ENCODE data around the gene PFKM.
A peak's percentile ranks its signal among the peaks of the same experiment; 100 is the strongest.

The PFKM gene

DNA sequence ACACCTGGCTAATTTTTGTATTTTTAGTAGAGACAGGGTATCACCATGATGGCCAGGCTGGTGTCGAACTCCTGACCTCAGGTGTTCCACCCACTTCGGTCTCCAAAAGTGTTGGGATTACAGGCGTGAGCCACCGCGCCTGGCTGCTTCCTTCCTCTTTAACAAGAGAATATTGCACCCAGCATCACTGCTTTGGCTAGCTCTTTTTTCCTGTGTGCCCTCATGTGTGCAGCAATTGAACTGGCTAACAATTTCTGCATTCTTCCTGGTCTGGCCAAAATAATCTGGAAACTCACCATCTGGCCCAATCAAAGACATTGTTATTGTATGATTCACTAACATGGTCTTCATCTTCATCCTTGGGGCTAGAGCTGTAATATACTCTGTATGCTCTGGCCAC is 40.9 kb downstream of the PFKM start:
- no peak for DNase-seq

DNA sequence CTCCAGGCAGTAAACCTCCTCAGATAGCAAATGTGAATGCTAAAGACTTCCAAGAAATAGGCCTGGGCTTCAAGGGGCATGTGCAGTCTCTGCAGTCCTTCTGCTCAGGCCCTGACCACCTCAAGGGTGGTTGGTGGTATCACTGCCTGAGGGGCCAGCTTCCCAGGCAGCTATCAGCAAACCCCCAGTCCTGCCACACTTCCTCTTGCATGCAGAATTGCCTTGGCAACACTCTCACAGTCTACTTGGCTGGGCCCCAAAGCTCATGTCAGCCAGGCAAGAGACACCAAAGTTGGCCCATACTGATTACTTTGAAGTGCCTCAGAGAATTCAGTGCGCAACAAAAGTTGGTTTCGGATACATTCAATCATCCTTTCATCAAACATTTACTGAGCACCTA is 41.6 kb downstream of the PFKM start:
- DNase-seq = no peak

DNA sequence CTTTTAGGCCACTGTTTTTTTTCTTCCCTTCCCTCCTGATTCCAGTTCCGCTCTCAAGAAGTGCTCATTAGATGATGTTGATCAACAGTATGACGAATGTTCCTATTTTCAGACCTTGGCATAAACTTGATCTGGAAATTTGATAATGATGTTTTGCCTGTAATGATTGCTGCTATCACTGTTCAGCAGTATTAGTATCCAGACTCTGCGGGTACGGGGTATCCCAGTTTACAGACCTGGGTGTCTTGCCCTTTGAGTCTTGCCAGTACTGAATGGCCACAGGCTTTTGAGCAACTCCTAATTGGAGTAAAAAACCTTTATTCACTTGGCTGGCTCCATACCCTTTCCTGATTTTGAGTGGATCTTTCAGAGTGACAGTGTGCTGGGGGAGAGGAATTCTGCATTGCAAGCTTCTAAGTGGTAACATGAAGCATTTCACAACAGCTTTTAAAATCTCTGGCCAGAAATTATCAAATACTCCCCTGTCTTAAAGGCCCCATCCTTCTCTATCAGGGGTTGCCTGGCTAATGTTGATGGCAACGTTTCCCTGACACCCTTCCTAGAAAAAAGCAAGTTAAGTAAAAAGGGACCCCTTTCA is 44.1 kb downstream of the PFKM start:
- DNase-seq = no peak

DNA sequence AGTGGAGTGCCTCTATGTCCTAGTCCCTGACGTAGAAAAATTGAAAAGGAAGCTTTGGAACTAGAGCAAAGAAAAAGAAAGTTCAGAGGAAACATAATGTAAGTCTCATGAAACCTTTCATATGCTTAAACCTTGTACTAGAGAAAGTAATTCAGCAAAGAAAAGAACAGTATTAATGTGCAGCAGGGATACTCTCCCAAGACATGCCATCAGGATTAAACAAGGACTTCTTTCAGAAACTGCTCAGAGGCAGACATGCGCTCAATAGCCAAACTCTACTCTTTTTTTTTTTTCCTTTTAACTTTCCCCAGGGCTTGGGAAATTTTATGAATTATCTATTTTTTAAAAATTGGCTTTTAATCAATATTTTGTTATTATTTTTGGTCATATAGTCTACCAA is 45.3 kb downstream of the PFKM start:
- DNase-seq = no peak

DNA sequence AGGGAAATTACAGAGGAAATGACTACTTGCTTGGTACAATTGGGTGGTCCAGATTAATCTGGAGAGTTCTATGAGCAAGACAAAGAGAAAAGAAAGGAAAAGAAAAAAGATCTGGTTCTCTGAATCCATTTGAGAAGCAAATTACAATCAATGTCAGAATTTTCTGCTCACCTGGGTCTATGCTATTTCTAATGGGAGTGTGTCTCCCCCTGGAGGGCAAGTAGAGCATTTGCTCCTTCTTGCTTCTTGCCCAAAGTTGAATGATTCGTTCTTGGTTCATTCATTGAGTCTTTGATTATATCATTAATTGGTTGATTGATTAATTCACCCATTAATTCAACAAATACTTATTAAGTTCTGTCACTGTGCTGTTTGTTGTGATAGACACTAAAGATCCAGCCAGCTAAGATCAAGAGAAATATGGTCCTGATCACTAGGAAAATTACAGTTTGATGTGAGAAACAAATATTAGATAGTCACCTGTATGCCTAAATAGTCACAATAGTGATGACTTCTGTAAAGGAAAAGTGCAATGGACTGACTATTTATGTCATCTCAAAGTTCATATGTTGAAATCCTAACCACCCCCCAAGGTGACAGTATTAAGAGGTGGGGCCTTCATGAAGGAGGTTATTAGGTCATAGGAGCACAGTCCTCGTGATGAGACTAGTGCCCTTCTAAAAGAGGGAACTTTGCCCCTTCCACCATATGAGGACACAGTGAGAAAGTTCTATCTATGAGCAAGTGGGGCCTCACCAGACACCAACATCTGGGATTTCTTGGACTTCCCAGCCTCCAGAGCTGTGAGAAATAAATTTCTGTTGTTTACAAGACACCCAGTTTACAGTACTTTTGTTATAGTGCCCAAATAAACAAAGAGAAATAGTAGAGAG is 46.2 kb downstream of the PFKM start:
- peak; percentile 42 for DNase-seq

DNA sequence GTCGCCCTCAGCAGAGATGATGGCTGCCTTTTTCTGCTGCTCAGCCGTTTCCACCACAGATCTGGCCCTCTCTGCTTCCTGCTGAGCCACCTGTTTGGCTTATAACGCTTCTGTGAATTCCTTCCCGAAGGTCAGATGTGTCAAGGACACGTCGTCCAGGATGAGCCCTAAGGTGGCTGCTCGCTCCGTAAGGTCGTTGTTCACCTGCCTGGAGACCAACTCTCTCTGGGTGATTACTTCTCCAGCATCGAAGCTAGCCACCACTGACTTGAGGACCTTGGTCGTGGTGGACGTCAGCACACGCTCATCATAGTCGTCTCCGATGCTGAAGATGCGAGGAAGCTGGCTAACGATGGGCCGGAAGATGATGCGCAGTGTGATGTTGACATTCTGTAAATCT is 49.8 kb downstream of the PFKM start:
- no peak for DNase-seq

DNA sequence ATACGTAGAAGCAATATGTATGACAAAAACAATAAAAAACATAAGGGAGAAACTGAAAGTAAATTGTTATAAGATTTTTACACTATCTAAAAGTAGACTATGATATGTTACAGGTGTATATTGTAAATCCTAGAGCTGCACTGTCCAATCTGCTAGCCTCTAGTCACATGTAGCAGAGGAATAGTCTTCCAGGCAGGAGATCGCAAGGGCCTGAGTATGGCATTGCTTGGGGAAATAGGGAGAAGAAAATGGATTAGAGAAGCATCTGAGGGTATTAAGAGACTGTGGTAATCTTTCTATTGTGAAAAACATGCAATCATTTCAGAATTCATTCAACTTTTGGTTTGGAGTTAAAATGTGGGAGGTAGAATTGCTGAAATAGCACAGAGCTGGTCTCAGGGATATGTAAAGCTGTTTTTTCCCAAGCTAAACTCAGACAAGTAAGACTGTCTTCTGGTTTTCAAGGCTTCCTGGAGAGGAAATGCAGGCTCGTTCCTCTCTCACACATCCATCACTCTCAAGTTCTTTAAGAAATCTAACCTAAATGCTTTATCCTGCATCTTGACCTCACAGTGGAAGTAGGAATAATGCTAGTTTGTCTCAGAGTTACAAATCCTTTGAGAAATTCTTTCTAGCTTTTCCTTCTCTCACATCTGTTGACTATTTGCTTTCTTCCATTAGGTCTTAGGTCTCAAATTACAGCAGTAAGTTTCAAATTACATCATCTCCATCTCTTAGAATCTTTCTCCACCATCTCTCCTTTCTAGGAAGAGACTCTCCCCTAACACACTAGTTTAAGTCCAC is 56.7 kb downstream of the PFKM start:
- DNase-seq = no peak

DNA sequence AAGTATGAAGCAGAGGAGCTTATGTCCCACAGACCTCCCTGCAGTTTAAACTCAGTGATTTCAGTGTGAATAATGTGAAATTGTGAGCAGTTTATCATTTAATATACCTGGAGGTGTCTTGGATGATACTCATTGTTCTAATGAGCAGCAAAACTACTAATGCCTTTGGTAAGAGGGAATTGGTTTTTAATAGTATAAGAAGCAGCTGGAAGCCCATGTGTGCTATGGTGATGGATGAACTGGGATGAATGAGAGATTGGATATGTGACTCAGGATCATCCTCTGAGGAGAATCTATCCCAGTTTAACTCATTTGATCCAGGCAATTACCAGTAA is 57.2 kb downstream of the PFKM start:
- DNase-seq = no peak

DNA sequence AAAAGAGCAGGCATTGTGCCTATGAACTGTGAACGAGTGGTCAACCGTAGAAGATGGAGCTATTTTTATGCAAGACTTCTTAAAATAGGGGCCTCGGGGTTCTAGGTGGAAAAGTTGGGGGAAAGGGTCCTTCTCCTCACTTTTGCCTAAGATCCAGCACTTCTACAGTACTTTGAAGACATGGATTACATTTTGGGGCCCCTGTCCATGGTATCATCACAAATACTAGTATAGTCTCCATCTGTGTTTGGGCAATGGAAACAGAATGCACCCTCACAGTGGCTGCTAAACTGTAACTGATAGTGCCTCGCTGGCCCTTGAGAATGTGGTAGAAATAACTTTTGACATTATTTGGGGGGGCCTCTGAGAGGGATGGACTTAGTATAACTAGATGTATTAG is 58.8 kb downstream of the PFKM start:
- DNase-seq = no peak

DNA sequence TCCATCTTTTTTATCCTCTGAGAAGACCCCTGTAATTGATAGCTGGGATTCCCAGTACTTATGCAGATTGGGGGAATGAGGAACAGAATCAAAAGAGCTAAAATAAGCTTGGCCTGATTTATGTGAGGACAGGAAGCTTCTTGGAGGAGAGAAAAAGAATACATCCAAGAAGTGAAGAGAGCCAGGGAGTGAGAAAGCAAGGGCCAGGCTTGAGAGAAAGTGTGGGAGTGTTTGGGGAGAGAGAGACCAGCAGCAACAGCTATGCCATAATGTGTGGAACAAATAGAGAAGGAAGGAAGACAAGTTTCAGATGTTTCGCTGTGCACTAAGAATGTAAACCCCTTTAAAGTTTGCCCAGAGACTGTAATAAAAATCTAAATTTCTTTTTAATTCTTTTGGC is 60.3 kb downstream of the PFKM start:
- no peak for DNase-seq

DNA sequence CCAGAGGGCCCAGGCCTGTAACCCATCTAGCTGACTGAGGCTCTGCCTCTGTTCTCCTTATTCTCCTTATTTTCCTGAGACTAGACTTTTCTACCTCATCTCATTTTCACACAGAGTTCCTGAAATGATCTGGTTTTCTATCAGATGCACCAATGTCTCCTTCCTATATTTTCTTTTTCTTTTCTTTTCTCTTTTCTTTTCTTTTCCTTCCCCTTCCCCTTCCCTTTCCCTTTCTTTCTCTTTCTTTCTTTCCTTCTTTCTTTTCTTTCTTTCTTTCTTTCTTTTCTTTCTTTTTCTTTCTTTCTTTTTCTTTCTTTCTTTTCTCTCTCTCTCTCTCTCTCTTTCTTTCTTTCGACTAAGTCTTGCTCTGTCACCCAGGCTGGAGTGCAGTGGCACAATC is 61.3 kb downstream of the PFKM start:
- no peak for DNase-seq

DNA sequence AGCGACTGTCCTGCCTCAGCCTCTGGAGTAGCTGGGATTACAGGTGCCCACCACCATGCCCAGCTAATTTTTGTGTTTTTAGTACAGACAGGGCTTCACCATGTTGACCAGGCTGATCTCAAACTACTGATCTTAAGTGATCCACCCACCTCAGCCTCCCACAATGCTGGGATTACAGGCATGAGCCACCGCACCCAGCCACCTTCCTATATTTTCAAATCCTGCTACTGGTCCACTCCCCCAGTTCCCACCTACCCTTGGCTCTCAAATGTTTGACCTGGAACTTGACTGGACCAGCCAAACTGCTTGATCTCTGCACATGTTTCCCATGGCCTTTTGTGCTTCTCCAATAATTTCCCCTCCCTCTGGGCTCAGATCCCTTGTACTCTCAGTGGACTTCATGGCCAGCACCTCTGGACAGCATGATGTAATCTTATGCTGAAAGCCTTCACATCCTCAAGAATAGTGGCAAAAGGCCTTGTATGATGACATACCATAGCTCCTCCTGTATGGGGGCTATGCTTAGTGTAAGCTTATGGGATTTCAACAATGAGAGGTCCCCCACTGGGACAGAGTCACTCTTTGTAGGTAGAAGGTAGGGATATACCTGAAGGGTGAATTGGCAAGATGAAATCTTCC is 61.8 kb downstream of the PFKM start:
- no peak for DNase-seq

DNA sequence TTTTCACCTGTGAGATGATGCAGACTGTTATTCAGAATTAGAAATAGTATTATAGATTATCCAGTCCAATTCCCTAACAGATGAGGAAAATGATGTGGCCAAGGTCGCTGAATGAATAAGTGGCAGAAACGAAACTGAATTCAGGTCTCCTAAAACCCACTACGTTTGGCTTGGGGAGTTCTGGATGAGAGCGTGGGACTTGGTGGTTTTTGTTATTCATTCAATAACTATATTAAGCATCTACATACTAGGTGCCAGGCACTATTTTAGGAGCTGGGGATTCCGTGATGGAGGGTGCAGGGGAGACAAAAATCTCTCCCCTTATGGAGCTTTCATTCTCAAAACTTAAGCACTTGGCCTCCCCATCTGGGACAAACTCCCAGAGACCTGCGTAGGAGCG is 63.5 kb downstream of the PFKM start:
- DNase-seq = no peak

DNA sequence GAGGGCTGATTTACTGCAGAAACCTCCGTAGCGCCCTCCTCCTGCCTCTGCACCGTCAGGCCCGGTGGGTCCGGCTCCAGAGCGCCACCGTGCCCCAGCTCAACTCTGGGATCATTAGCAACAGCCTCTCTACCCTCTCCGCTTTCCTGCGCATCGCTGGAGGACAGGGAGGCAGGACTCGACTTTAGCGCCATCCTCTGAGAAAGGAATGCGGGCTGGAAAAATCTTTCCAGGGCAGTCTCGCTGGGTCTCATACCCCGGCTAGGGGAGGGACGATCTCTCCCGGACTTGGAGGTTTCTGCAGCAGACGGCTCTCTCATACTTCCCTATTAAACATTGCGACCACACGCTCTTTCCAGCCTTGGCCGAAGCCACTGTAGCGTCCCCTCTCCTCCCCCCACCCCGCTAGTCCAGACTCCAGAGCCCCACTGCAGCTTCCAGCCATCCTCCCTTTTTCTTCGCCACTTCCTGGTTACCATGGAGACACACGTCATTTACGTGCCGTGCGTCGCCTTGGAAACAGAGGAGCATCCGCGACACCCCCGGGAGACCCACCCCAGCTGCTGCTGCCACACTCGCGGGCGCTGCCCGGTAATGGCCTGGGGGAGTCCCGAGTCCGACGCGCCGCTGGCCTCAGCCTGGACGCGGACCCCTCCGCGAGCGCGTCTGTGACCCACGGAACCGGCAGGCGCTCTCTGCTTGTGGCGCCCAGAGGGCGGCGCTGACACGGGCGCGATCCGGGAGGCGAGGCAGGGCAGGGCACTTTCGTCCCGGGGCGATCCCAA is 64.1 kb downstream of the PFKM start, which contains the start of gene CCDC184:
TSS of gene CCDC184 (plus strand) at position 554 of the 785 bp plus-strand sequence. CDS start 479 bp downstream, outside the sequence.
- DNase-seq = peak; percentile 37

DNA sequence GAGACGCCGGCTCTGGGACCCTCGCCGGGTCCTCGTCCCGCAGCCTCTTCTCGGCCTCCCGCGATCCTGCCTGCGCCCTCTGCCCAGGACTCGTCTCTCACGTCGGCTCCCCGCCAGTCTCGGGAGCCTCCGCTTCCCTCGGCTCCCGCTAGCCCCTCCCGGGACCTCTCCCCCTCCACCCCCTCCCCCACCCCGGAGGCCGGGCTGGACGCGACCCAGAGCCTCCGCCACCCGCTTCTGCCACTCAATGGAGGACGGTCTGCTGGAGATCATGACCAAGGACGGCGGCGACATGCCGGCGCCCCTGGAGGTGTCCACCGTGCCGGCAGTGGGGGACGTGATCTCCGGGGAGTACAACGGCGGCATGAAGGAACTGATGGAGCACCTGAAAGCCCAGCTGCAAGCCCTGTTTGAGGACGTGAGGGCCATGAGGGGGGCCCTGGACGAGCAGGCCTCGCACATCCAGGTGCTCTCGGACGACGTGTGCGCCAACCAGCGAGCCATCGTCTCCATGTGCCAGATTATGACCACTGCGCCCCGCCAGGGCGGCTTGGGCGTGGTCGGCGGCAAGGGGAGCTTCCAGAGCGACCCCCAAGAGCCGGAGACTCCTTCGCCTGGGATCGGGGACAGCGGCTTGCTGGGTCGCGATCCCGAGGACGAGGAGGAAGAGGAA is 64.8 kb downstream of the PFKM start:
- no peak for DNase-seq

DNA sequence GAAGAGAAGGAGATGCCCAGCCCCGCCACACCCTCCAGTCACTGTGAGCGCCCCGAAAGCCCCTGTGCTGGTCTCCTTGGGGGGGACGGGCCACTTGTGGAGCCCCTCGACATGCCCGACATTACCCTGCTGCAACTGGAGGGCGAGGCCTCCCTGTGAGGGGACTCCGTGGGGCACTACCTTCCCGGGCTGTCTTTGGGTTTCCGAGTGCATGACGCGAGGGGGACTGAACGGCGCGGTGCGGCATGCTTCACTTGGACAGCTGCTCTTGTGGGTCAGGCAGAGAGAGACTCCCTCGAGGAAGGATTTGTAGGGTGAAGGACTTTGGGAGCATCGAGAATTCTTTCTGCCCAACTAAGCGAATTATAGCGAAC is 65.4 kb downstream of the PFKM start:
- DNase-seq = no peak

DNA sequence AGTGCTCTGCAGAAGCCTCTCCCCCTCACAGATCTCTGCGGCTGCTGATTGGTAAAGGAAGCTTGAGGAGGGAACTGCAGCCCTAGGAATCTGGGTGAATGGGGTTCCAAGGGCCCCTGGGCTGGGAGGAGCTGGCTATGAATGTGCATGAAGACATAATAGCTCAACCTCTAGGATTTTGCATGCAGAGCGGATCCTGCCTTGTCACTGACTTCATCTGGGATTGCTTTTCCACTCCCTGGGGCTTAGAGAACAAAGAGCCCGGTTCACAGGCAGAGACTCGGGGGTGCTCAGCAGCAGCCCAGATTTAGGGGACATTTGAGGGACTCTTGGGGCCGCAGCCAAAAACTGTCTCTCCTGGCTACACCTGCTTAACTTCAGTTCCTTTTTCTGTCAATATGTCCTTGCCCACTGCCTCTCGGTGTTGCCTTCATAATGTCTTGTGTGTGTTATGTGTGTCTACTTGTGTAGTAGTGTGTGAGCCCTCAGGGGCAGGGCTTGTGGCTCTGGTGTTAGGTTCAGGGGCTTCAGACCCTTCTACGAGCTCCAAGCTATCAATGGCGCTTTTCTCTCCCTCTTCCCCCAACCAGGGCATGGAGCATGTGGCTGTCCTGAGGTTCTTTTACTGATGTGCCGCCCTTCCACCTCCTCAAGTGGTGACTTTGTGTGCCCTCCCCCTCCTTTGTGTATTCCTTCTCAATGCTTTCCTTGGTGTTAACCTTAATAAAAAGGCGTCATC is 66.2 kb downstream of the PFKM start:
- no peak for DNase-seq

DNA sequence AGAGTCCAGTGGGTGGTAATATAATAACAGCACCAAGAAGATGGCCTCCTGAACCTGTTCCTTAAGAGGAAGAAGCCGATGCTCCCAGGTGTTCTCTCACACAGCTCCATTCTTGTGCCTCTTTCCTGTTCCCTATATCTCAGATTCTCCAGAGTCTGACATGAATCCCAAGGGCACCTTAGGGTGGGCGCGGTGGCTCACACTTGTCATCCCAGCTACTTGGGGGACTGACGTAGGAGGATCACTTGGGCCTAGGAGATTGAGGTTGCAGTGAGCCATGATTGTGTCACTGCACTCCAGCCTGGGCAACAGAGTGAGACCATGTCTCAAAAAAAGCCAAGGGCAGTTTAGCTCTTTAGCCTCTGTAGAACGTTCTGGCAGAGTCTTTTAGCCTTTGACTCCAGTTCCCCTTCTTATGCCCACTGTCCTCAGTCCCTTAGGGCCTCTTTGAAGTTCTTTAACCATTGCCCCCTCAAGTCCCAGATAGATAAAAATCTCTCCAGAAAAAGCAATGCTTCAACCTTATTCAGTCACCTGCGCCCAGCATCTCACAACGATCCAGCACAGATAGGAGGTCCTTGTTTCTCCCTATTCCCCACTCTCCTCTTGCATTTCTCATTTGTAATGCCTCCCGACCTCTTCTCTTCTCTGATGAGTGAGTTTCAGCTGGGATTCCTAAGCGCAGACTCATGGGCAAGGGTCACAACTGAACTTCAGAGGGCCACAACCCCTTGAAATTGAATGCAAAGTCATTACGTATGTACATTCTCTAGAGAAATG is 68.9 kb downstream of the PFKM start:
- no peak for DNase-seq

DNA sequence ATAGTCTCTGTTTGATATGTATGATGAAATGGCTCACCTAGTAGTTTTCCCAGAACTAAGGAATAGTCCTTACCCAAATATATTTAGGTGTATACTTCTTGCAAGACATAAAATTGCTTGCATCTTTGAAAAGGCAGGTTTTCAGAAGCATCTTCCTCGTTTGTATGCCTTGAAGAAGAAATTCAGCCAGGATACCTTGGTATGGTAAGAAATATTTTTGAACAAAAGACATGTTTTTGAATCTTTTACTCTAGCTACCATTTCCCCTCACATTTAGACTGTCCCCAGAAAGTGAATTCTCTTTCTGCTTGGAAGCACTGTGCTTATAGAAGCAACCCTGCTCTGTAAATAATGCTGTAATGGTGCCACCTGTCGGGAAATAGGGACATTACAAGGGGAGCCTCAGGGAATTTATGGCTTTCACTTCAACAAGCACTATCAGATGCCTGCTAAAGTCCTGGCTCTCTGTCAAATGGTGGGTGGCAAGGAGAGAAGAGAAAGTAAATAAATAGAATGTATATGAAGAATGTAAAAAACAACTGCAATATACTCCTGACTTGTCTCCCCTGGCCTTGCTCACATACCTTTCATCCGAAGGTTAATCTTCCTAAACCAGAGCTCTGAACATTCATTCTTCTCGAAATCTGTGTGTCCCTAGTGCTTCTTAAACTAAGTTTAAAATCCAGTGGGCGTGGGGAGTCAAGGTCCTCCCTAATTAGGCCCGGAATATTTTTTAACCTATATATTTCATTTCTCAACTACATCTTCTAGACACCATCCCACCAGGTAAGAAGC is 70.4 kb downstream of the PFKM start:
- peak; percentile 28 for DNase-seq

DNA sequence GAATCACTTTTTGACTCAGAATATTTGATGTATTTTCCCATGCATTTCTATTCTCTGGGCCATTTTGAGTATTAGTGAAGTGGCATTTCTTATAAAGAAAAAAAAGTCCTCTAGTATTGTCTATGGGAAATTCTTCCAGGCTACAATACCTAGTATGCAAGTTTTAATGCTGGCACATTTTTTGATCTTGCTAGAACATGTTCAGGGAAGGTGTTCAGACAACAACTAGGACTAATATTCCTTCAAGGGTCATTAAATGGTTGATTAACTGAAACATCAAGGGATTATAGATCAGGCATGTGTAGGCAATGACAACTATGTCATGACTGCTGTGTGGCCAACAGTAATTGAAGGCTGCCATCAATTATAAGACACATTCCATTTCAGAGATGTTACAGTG is 71.9 kb downstream of the PFKM start:
- DNase-seq = no peak

All from NCI-H1694 treated with DMSO at 0.1 percent for 48 hours (cell line).